ENCODE data around the gene VPS51. TPM values are rescaled to one million over a fixed set of nuclear protein-coding genes. Genes with fewer than 3 reads are reported as not detected.
A peak's percentile ranks its signal among the peaks of the same experiment; 100 is the strongest.

The VPS51 gene
- 115 TPM for total RNA-seq

DNA sequence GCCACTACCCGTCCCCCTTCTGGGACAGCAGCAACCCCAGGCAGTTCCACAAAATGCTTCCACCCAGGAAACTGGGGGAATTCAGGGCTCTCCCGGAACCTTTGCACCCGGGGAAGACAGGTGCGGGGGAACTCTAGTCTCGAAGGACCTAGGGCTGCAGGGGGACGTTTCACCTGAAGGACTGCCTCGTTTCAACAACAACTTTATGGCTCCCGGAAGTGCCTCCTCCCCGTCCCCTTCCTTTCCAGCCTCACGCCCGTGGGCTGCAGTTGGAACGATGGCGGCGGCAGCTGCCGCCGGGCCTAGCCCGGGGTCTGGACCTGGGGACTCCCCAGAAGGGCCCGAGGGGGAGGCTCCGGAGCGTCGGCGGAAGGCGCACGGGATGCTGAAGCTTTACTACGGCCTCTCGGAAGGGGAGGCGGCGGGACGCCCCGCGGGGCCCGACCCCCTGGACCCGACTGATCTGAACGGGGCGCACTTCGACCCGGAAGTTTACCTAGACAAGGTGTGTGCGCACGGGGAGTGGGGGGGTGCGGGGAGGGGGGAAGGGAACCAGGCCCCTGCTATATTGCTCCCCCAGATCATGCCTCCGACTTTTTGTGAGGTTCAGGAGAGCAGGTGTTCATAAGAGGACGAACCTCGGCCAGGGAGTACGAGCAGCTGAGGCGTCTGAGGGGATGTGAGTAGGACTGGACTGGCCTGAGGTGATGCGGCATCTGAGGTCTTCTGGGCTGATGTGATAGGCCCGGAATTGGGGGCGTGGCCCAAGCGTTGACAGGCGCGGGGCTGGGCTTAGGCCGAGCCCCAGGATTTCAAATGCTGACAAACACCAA lies at the start of gene VPS51:
TSS of gene VPS51 (plus strand) at position 241 of the 833 bp plus-strand sequence. CDS start at position 278, 37 bp downstream.
- intact Hi-C loops (cut with DNase I) = no loop called here
- peak; percentile 97 for ATAC-seq
- DNase-seq (ENCODE audit: low spot score) = peak; percentile 90

DNA sequence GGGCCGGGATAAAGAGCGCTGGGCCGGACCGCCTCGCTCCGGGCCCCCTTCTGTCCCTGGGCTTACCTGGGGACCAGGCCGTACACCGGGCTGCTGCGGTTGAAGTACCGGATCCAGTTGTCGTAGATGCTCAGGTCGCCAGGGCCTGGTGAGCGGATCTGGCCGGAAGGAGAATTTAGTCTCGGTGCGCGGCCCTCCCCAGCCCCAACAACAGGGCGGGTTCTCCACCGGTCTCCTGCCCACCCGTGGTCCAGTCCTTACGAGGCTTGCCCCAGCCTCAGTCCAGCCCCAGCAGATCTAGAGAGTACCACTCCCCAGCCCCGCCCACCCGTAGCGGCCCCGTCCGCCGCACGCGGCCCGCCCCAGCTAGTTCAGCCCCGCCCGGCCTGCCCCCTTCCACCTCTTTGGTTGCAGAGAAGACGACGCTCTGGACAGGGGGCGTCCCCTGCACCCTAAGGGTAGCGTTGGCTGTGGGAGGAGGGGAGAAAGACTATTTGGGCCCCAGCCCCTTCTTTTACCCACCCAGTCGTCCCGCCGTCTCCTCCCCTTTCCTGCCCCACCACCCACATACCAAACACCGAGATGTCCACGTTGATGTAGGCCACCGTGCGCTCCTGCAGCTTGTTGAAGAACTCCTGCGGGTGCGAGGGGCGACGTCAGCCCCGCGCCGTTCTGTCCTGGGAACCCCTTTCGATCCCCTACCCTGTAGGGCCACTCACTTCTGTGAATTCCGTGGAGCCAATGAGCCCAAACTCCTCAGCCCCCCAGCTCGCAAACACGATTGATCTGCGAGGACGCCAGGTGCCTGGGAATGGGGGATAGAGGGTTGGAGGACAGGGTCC lies 48.2 kb upstream of the VPS51 start:
- peak; percentile 71 for DNase-seq (ENCODE audit: low spot score)
- peak; percentile 61 for ATAC-seq
- intact Hi-C loops (cut with DNase I) = no loop called here

DNA sequence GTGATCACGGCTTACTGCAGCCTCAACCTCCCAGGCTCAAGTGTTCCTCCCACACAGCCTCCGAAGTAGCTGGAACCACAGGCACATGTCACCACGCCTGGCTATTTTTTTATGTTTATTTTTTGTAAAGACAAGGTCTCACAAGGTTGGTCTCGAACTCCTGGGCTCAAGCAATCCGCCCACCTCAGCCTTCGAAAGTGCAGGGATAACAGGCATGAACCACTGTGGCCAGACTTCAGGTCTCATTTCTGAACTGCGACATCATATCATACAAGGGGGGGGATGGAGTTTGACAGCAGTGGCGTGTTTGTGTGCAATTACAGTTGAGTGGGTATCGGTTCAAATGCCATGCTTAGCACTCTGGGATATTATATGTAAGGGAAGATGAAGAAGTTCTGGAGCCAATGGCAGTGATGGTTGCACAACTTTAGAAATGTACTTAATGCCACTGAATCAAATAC lies 44.6 kb upstream of the VPS51 start:
- intact Hi-C loops (cut with DNase I) = no loop called here
- ATAC-seq (no peak), DNase-seq (ENCODE audit: low spot score) (no peak)

DNA sequence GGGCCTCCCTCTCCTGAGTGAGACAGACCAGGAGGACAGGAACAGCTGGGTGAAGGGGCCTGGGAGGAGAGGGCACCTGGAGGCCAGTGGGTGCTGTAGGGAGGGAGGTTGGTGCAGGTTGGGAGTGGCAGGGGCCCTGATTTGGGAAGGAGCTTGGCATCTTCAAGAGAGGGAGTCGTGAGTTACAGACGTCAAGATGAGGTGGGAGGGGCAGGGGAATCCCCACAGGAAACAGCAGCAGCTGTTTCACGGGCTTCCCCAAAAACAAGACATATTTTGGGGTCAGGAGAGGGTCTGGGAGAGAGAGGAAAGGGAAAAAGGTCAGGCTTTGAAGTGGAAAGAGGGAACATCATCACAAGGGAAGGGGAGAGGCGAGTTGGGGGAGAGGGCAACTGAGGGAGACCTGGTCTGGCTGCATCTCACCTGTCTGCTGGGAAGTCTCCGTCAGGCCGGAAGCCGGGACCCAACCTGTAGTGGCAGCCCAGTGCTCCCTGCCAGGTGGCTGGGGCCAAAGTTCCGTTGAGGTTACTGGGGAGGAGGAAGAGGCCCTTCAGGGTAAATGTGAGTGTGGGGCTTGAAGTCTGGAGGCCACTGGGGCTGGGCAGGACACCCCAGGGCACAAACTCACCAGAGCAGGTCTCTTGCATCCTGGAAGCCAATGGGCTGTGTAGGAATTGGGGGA lies 42.0 kb upstream of the VPS51 start:
- intact Hi-C loops (cut with DNase I) = no loop called here
- ATAC-seq = no peak
- no peak for DNase-seq (ENCODE audit: low spot score)

DNA sequence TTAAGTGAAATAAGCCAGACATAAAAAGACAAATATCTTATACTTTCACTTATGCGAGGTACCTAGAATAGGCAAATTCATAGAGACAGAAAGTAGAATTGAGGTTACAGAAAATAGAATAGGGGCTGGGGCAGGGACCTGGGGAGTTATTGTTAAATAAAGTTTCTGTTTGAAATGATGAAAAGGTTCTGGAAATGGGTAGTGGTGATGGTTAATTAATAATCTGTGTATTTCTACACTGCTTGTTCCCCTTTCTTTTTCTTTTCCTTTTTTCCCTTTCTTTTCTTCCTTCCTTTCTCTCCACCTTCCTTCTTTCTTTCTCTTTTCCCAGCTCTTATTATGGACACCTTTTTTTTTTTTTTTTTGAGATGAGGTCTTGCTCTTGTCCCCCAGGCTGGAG lies 40.5 kb upstream of the VPS51 start:
- ATAC-seq = no peak
- DNase-seq (ENCODE audit: low spot score) = no peak
- intact Hi-C loops (cut with DNase I) = no loop called here

DNA sequence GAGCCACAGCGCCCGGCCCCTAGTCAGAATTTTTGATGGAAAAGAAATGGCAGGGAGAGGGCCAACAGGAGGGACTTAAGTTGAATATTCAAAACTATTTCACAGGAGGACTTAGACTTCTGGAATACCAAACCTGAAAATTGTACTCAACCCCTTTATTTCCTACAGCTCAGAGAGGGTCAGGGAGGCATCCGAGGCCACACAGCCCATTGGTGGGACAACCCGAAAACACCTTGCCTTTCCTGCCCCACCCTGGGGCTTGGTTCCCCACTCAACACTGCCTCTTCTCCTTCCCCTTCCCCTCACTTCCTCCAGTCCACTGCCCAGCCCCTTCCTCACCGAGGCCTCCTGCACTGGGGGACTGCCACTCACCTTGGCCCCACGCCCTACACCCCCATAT lies 39.0 kb upstream of the VPS51 start:
- DNase-seq (ENCODE audit: low spot score) (no peak), ATAC-seq (no peak)
- intact Hi-C loops (cut with DNase I) = no loop called here

DNA sequence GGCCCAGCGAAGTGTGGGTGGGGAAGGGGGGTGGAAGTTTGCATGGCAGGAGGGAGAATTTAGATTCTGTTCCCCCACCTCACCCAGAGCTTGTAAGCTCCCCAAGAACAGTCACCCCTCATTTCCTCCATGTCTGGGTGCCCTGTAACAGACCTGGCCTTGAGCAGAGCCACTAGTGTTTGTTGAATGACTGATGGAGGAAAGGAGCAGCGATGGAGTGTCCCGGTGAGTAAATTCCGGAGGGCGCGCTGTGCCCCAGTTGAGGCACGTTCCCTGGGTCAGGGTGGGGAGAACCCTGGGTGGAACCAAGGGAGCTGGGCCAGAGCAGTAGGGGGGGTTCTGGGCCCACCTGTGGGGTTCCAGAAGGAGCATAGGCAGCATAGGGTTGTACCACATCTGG lies 38.5 kb upstream of the VPS51 start:
- ATAC-seq (no peak), DNase-seq (ENCODE audit: low spot score) (no peak)
- intact Hi-C loops (cut with DNase I) = no loop called here

DNA sequence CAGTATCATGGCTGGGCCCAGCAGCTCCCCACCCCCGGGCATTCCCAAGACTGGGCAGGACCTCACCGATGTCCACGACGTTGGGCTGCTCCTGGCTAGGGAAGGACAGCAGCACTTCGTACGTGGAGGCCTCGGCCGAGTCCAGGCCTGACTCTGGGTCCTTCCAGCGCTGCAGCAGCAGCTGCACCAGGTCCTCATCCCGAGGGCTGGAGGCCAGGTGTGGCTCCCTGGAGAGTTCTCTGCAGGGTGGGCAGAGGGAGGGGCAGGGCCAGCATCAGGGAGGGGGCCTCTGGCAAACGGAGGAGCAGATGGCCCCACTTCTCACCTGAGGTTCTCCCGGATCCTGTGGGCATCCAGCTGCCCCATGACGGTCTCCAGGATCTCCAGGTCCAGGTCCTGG lies 38.0 kb upstream of the VPS51 start:
- intact Hi-C loops (cut with DNase I) = no loop called here
- ATAC-seq = no peak

DNA sequence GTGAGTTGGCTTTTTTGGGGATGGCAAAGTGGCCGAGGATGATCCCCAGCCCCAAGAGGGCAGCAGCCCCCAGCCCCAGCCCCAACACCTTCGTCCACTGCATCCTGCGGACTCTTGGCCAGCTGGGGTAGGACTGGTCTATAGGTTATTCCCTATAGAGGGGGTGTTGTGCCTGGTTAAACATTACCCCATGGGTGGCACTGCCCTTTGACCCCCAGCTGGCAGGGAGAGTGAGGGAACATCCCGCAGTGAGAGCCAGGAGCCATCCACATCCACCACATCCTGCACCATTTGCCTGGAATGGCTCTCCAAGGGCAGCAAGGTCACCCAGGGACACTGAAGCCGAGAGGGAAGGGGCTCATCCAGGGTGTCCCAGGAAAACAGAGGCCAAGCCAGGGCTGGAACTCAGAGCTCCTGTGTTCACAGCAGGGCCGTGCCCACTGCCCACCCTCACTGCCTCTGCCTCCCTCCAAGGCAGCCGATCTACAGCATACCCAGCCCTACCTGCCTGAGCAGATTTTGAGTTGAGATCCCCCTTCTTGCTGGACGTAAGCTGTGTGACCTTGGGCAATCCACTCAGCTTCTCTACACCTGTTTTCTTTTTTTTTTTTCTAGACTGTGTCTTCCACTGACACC lies 37.5 kb upstream of the VPS51 start, which contains the start of gene NAALADL1:
TSS of gene NAALADL1 (minus strand) at position 135 of the 636 bp plus-strand sequence. CDS start at position 103, 32 bp downstream.
- intact Hi-C loops (cut with DNase I) = no loop called here
- ATAC-seq = no peak

More for the DNA sequence above, 38.0 kb upstream of the VPS51 start:
- no peak for DNase-seq (ENCODE audit: low spot score)

DNA sequence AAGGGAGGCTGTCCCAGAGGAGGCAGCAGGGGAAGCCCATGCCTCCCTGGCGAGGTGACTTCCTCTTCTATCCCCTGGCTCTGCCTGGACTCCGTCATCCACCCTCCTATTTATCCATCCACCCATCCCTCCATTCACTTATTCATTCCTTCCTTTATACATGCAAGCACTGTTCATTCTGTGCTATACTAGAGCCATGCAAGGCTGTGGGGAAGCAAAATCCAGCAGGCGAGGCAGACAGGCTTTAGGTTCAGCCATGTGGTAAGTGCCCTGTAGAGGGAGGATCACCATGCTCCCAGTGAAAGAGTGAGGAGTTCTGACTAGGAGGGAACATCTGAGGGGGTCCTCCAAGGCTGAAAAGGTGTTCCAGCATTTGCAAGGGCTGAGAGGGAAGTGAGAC lies 36.5 kb upstream of the VPS51 start:
- DNase-seq (ENCODE audit: low spot score) (no peak), ATAC-seq (no peak)
- intact Hi-C loops (cut with DNase I) = no loop called here

More for the DNA sequence above, 37.5 kb upstream of the VPS51 start, which contains the start of gene NAALADL1:
- no peak for DNase-seq (ENCODE audit: low spot score)

DNA sequence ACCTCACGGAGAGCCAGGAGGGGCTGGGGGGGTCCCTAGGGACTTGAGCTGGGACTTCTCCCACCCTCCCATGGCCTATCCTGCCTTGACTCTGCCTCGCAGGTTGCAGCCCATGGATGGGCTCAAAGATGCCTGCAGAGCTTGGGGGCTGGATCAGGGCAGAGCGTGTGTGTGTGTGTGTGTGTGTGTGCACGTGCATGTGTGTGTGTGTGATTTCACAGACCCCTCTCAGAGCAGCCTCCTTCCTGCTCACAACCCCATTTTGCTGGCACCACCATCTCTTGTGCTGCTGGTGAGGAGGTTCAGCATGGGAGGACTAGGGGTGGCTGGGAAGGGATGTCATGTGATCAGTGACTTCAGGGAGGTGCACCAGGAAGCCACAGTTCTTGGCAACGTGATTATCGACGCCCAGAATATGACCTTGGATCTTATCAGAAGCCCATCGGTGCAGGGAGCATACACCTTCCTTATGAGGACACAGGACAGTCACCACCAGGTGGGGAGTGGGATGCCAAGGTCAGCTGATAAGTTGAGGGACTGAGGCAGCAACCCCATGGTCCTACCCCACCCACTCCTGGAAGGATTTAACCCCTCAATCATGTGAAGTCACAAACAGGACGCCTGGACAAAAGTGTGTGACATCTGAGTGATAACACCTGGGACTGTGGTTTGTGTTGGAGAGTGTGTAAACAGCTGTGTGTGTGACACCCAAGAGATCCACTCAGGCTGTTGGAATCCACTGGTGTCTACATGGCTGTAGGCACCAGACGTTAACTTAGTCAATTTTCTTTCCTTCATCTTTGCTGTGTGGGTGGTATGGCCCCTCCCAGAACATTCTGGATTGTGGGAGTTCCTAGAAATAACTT lies 35.8 kb upstream of the VPS51 start:
- ATAC-seq (no peak), DNase-seq (ENCODE audit: low spot score) (no peak)
- intact Hi-C loops (cut with DNase I) = no loop called here

DNA sequence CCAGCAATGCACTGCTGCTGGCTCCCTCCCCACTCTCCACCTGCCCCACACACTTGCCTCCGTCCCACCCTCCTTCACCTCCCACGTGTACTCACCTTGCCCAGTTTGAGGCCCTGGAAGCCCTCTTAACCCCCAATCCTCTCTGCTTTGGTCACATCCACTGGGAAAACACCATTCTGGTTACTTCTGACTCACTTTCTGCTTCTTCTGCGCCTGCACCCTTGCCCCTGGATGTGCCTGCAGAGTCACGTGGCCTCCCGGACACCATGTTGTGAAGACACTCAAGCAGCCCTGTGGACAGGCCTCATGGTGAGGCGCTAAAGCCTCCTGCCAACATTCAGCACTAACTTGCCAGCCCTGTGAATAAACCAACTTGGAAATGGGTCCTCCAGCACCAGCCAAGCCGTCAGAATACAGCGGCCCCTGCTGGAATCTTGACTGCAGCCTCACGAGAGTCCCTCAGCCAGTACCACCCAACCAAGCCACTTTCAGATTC lies 35.1 kb upstream of the VPS51 start:
- DNase-seq (ENCODE audit: low spot score) (no peak), ATAC-seq (no peak)
- intact Hi-C loops (cut with DNase I) = no loop called here

DNA sequence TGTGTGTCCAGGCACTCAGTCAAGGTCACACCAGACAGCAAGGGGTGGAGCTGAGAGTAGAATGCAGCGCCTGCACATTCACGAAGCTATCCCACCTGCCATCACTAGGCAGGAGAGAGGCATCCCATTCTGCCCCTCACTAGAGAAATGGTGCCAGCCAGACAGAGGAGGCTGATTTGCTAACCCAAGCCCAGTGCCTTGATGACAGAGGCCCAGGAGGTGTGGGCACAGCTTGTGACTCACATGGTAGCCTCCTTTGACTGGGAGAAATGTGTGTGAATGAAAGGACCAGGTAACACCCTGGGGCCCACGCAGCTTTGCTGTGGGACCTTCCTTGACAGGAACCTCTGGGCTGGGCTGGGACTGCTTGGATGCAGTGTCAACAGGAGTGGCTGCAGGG lies 32.5 kb upstream of the VPS51 start:
- intact Hi-C loops (cut with DNase I) = no loop called here
- DNase-seq (ENCODE audit: low spot score) (no peak), ATAC-seq (no peak)

DNA sequence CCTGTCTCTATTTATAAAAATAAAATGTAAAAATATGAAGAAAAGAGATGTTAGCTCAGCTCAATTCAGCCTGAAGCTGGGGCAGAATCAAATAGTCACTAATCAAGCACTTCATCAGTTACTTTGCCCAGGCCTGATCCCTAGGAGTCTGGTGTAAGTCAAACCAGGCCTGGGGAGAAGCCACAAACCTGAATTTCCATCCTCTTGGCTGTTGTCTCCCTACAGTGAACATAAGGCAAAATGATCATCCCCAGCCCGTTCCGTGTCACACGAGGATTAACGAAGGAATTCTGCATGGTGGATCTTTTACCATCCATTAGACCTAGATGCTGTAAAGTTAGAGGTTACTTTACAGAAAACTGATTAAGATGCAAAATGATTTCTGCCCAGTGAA lies 31.2 kb upstream of the VPS51 start:
- ATAC-seq (no peak), DNase-seq (ENCODE audit: low spot score) (no peak)
- intact Hi-C loops (cut with DNase I) = no loop called here

DNA sequence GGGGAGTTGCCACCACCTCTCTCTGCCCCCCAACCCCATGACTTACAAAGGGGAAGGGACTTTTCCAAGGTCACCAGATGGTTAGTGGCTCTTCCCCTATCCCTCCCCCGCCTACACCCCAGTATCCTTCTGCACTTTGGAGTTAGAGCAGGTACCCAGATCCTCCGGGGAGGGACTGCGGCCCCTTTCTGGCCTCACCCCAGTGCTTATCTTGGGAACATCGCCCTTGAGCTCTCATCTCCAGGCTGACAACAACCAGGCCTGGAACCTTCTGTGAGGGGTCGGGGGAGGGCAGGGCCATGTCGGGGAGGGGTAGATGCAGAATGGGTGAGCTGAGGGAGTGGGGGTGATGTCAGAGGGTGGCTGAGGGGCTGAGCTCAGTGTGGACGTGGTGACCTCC lies 30.2 kb upstream of the VPS51 start:
- intact Hi-C loops (cut with DNase I) = no loop called here
- ATAC-seq (no peak), DNase-seq (ENCODE audit: low spot score) (no peak)

DNA sequence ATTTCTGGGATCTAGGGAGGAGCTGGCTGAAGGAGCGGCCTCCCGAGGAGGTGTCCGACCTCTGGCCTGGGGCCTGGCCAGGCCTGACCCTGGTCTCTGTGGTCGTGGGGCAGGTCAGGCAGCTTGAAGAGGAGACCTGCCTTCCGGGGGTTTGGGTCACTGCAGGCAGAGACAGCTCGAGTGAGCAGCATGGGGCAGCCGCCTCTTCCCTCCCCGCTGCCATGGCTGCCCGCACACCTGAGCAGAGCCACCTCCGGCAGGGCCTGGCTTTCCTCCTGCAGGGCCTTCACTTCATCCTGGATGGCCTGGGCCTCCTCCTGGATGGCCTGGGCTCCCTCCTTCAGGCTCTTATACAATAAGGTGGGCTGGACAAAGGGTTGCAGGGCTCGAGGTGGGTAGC lies 29.7 kb upstream of the VPS51 start:
- DNase-seq (ENCODE audit: low spot score) = no peak
- ATAC-seq = no peak
- intact Hi-C loops (cut with DNase I) = no loop called here

DNA sequence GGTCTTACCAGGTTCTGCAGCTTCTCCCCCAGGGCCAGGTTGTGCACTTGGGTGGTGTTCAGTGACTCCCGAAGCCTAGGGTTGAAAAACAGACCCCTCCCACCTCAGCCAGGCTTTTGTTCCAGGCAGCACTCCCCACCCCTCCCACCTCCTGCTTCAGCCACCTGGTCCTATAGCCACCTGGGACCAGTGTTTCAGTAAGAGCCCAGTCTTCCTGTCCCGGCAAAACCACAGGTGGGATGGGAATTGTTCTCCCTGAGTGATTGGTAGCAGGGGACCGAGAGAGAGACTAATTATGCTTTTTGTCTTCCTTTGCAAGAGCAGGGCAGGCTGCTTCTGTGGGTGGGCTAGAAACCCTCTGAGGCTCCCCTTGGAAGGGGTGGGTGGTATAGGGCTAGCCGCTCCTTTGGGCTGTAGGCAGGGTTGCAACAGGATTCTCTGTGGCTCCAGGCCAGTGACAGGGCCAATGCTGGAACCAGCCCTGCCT lies 29.2 kb upstream of the VPS51 start:
- intact Hi-C loops (cut with DNase I) = no loop called here
- DNase-seq (ENCODE audit: low spot score) (no peak), ATAC-seq (peak; percentile 37)

DNA sequence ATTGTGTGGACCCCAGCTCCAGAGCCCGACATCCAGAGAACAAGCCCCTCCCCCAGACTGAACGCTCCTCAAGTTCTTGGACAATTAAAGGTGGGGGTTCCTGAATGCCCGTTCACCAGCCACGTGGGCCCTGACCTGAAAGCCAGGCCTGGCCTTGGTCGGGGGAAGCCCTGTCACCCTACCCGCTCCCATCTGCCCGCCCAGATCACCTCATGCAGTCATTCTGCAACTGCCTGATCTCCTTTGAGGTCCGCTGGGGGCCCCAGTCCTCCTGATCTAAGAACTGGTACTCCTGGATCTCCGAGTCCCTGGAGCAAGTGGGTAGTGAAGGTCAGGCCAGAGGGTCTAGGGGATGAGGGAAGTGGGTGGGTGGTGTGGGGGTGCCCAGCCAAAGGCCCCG lies 28.6 kb upstream of the VPS51 start:
- intact Hi-C loops (cut with DNase I) = no loop called here

More for the DNA sequence above, 28.6 kb upstream of the VPS51 start:
- ATAC-seq (no peak), DNase-seq (ENCODE audit: low spot score) (no peak)
